Fibroblast of lung (primary cell): ENCODE measurements around the gene SLC6A19. TPM values are rescaled to one million over a fixed set of nuclear protein-coding genes. Genes with fewer than 3 reads are reported as not detected.

Source experiments
- DNase-seq, 2 donors: peaks; one replicate each; pipeline versions ENCODE4 v3.0.0 to v3.0.0-alpha.2; 2010; ENCODE audit warnings: low read depth in 2 of 2
- H2AFZ ChIP-seq: 2 replicates; pipeline ENCODE4 v1.5.1; 2012; ENCODE audit warnings: low read length, control low read depth, inconsistent platforms
- H3K27ac ChIP-seq: 2 replicates; pipeline ENCODE4 v1.5.1; 2011; ENCODE audit warnings: low read length, control low read depth; ENCODE audit not compliant: insufficient read depth
- H3K27me3 ChIP-seq: 2 replicates; pipeline ENCODE4 v1.5.1; 2011; ENCODE audit warnings: mild to moderate bottlenecking, low read length; ENCODE audit not compliant: control insufficient read depth, insufficient read depth
- H3K36me3 ChIP-seq: 2 replicates; pipeline ENCODE4 v1.5.1; 2011; ENCODE audit warnings: low read length; ENCODE audit not compliant: control insufficient read depth, insufficient read depth
- H3K4me1 ChIP-seq: 2 replicates; pipeline ENCODE4 v1.5.1; 2011; ENCODE audit warnings: low read length; ENCODE audit not compliant: control insufficient read depth, insufficient read depth; ENCODE audit errors: extremely low read depth
- H3K4me2 ChIP-seq: 2 replicates; pipeline ENCODE4 v1.5.1; 2011; ENCODE audit warnings: low read length, control low read depth; ENCODE audit not compliant: insufficient read depth; ENCODE audit errors: extremely low read depth
- H3K4me3 ChIP-seq, 4 experiments: fragments of 200-600 bp in 1 of 4; sonication (generic) in 1 of 4; replicated peaks in 1 of 4; 2 replicates each; pipeline ENCODE4 v1.5.1; 2011 to 2016; ENCODE audit warnings: low read length in 4 of 4, low read depth in 3 of 4, mild to moderate bottlenecking in 3 of 4, control low read depth in 2 of 4, inconsistent platforms in 1 of 4, mixed read lengths in 1 of 4; ENCODE audit not compliant: insufficient read depth in 1 of 4; ENCODE audit errors: control extremely low read depth in 1 of 4
- H3K79me2 ChIP-seq: 2 replicates; pipeline ENCODE4 v1.5.1; 2012; ENCODE audit warnings: mild to moderate bottlenecking, low read length, inconsistent platforms; ENCODE audit not compliant: control insufficient read depth, insufficient read depth
- H3K9ac ChIP-seq: 2 replicates; pipeline ENCODE4 v1.5.1; 2011; ENCODE audit warnings: mild to moderate bottlenecking, low read length, control low read depth; ENCODE audit not compliant: insufficient read depth
- H3K9me3 ChIP-seq: 2 replicates; pipeline ENCODE4 v1.5.1; 2012; ENCODE audit warnings: low read depth, low read length; ENCODE audit not compliant: control insufficient read depth, insufficient read depth
- H4K20me1 ChIP-seq: 2 replicates; pipeline ENCODE4 v1.5.1; 2011; ENCODE audit warnings: low read length; ENCODE audit not compliant: control insufficient read depth, insufficient read depth; ENCODE audit errors: extremely low read depth
- EZH2 ChIP-seq: IDR thresholded peaks from 2 replicates; pipeline ENCODE4 v1.5.1; 2012; ENCODE audit warnings: low read length, control low read depth, mild to moderate bottlenecking; ENCODE audit errors: missing control alignments
- polyA plus RNA-seq, 2 donors: library from polyadenylated mRNA; depleted of rRNA in 1 of 2; stranded (reverse) in 1 of 2; unstranded in 1 of 2; fragments of >200 nt; gene quantifications; 2 replicates each; pipeline ENCODE4 v1.2.1, GENCODE V29; 2011 to 2012; ENCODE audit warnings: missing spikeins in 1 of 2
- total RNA-seq: library from RNA; depleted of rRNA; stranded (reverse); fragments of >200 nt; gene quantifications from 2 replicates; pipeline ENCODE4 v1.2.1, GENCODE V29; 2014
- TF ChIP-seq, protein P1 (sequence below), 2 donors: IDR thresholded peaks in 1 of 2; conservative IDR thresholded peaks in 1 of 2; 1 replicate in 1 of 2; 2 replicates in 1 of 2; pipeline ENCODE4 v1.5.1; 2011 to 2012; ENCODE audit warnings: low read length in 2 of 2, control low read depth in 1 of 2, inconsistent platforms in 1 of 2, low read depth in 1 of 2, mild to moderate bottlenecking in 1 of 2

The SLC6A19 gene
- total and polyA plus RNA-seq, 2 donors (not counting 1 experiment from before 2014, with no cell fraction given) = not detected

GRCh38 chr5:1161833-1162229, 39.6 kb upstream of the SLC6A19 start:
- H3K27me3 ChIP-seq = peaks cover under 1% of the 10 kb centered on the region
- H3K9me3 ChIP-seq = no peaks in the 10 kb centered on the region
- no peaks in the 10 kb centered on the region for H3K36me3 ChIP-seq
- H3K27ac ChIP-seq = no peak overlapping the region
- H2AFZ ChIP-seq = no peak overlapping the region
- H3K79me2 ChIP-seq = no peaks in the 10 kb centered on the region
- no peaks in the 10 kb centered on the region for H3K4me1 ChIP-seq
- H3K9ac ChIP-seq = no peak overlapping the region
- TF ChIP-seq EZH2 = no peak
- TF ChIP-seq, protein P1, sequence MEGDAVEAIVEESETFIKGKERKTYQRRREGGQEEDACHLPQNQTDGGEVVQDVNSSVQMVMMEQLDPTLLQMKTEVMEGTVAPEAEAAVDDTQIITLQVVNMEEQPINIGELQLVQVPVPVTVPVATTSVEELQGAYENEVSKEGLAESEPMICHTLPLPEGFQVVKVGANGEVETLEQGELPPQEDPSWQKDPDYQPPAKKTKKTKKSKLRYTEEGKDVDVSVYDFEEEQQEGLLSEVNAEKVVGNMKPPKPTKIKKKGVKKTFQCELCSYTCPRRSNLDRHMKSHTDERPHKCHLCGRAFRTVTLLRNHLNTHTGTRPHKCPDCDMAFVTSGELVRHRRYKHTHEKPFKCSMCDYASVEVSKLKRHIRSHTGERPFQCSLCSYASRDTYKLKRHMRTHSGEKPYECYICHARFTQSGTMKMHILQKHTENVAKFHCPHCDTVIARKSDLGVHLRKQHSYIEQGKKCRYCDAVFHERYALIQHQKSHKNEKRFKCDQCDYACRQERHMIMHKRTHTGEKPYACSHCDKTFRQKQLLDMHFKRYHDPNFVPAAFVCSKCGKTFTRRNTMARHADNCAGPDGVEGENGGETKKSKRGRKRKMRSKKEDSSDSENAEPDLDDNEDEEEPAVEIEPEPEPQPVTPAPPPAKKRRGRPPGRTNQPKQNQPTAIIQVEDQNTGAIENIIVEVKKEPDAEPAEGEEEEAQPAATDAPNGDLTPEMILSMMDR (conservative IDR thresholded peaks at IDR 0.05 in 1 of 2, IDR thresholded peaks at IDR 0.05 in 1 of 2; ENCODE audit: low read depth in 1 of 2, low read length in 2 of 2) = no peak
- DNase-seq = no peak
- no peak overlapping the region for H3K4me3 ChIP-seq
- H4K20me1 ChIP-seq = no peaks in the 10 kb centered on the region
- no peak overlapping the region for H3K4me2 ChIP-seq

DNA sequence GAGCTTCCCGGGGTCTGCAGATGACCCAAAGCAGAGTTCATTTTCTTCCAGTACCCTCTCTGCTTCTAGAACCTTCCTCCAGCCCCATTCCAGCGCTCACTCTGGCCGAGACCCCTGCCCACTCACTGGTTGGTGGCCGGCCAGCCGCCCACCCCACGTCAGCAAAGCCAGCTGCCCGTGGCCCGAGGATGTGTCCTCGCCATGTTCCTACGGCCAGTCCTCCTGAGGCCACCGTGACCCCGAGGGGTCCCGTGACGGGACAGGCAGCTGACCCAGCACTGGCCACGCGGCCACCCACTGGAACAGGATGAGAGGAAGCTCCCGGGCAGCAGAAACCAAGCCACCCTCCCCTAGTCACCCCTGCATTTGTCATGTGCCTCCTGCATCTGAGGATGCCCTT, 39.1 kb upstream of the SLC6A19 start:
- no peak overlapping the region for H2AFZ ChIP-seq
- H3K27me3 ChIP-seq = no peaks in the 10 kb centered on the region
- H3K9me3 ChIP-seq = no peaks in the 10 kb centered on the region
- no peaks in the 10 kb centered on the region for H4K20me1 ChIP-seq
- TF ChIP-seq EZH2 = no peak
- TF ChIP-seq, protein P1 (conservative IDR thresholded peaks at IDR 0.05 in 1 of 2, IDR thresholded peaks at IDR 0.05 in 1 of 2; ENCODE audit: low read depth in 1 of 2, low read length in 2 of 2) = no peak
- H3K36me3 ChIP-seq = no peaks in the 10 kb centered on the region
- no peak for DNase-seq
- H3K4me1 ChIP-seq = no peaks in the 10 kb centered on the region
- H3K4me2 ChIP-seq = no peak overlapping the region
- no peak overlapping the region for H3K9ac ChIP-seq
- H3K79me2 ChIP-seq = no peaks in the 10 kb centered on the region
- no peak overlapping the region for H3K4me3 ChIP-seq
- H3K27ac ChIP-seq = no peak overlapping the region

DNA sequence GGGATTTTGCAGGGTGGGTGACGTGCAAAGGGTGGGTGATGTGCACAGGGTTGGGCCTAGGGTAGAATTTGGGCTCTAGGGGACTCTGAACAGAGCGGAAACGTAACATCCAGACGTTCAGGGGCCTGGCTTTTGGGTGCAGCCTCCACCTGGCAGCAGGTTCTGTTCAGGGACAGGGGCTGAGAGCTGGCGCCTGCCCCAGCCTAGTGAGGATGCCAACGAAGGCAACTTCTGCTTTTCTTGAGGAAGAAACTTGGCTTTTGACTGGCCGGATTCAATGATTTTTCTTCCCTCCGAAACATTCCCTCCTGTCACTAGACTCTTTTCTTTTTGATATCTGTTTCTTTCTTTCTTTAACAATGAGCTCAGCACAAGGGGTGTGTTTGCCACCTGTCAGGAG, 38.6 kb upstream of the SLC6A19 start:
- no peaks in the 10 kb centered on the region for H3K36me3 ChIP-seq
- no peaks in the 10 kb centered on the region for H3K27me3 ChIP-seq
- no peaks in the 10 kb centered on the region for H3K79me2 ChIP-seq
- H2AFZ ChIP-seq = no peak overlapping the region
- H3K4me1 ChIP-seq = no peaks in the 10 kb centered on the region
- DNase-seq = no peak
- no peaks in the 10 kb centered on the region for H4K20me1 ChIP-seq
- H3K4me3 ChIP-seq = no peak overlapping the region
- no peak overlapping the region for H3K4me2 ChIP-seq
- TF ChIP-seq, protein P1 (conservative IDR thresholded peaks at IDR 0.05 in 1 of 2, IDR thresholded peaks at IDR 0.05 in 1 of 2; ENCODE audit: low read depth in 1 of 2, low read length in 2 of 2) = no peak
- H3K9me3 ChIP-seq = no peaks in the 10 kb centered on the region
- H3K9ac ChIP-seq = no peak overlapping the region
- no peak overlapping the region for H3K27ac ChIP-seq
